ENCODE measurements around the gene B3GNT9.

DNA sequence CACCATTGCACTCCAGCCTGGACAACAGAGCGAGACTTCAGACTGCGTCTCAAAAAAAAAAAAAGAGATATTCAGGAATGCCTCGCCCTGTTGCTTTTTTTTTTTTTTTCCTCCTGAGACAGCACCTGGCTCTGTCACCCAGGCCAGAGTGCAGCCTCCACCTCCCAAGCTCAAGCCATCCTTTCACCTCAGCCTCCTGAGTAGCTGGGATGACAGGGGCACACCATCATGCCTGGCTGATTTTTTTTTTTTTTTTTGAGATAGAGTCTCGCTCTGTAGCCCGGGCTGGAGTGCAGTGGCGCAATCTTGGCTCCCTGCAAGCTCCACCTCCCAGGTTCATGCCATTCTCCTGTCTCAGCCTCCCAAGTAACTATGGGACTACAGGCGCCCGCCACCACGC, 33.1 kb downstream of the B3GNT9 start:
- TF ChIP-seq EP300 (IDR thresholded peaks at IDR 0.05; ENCODE audit: borderline replicate concordance), result no peak
- TF ChIP-seq, protein P1, sequence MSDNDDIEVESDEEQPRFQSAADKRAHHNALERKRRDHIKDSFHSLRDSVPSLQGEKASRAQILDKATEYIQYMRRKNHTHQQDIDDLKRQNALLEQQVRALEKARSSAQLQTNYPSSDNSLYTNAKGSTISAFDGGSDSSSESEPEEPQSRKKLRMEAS (IDR thresholded peaks at IDR 0.05), result no peak
- TF ChIP-seq, protein P2, sequence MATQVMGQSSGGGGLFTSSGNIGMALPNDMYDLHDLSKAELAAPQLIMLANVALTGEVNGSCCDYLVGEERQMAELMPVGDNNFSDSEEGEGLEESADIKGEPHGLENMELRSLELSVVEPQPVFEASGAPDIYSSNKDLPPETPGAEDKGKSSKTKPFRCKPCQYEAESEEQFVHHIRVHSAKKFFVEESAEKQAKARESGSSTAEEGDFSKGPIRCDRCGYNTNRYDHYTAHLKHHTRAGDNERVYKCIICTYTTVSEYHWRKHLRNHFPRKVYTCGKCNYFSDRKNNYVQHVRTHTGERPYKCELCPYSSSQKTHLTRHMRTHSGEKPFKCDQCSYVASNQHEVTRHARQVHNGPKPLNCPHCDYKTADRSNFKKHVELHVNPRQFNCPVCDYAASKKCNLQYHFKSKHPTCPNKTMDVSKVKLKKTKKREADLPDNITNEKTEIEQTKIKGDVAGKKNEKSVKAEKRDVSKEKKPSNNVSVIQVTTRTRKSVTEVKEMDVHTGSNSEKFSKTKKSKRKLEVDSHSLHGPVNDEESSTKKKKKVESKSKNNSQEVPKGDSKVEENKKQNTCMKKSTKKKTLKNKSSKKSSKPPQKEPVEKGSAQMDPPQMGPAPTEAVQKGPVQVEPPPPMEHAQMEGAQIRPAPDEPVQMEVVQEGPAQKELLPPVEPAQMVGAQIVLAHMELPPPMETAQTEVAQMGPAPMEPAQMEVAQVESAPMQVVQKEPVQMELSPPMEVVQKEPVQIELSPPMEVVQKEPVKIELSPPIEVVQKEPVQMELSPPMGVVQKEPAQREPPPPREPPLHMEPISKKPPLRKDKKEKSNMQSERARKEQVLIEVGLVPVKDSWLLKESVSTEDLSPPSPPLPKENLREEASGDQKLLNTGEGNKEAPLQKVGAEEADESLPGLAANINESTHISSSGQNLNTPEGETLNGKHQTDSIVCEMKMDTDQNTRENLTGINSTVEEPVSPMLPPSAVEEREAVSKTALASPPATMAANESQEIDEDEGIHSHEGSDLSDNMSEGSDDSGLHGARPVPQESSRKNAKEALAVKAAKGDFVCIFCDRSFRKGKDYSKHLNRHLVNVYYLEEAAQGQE (IDR thresholded peaks at IDR 0.05; ENCODE audit: low read depth), result no peak
- TF ChIP-seq NFIC (IDR thresholded peaks at IDR 0.05), result no peak
- TF ChIP-seq, protein P3, sequence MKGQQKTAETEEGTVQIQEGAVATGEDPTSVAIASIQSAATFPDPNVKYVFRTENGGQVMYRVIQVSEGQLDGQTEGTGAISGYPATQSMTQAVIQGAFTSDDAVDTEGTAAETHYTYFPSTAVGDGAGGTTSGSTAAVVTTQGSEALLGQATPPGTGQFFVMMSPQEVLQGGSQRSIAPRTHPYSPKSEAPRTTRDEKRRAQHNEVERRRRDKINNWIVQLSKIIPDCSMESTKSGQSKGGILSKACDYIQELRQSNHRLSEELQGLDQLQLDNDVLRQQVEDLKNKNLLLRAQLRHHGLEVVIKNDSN (IDR thresholded peaks at IDR 0.05), result no peak
- TF ChIP-seq FOXM1 (IDR thresholded peaks at IDR 0.05; ENCODE audit: borderline replicate concordance, low read depth), result no peak
- no peak for TF ChIP-seq TAF1 (IDR thresholded peaks at IDR 0.05; ENCODE audit: low read depth)
- TF ChIP-seq YY1 (IDR thresholded peaks at IDR 0.05; ENCODE audit: low read depth), result no peak
- no peak for TF ChIP-seq CEBPB (IDR thresholded peaks at IDR 0.05)
- no peak for TF ChIP-seq RAD21 (IDR thresholded peaks at IDR 0.05; ENCODE audit: low read depth)
- no peak for TF ChIP-seq EGR1 (IDR thresholded peaks at IDR 0.05)
- TF ChIP-seq CREB1 (IDR thresholded peaks at IDR 0.05; ENCODE audit: low read depth), result no peak
- TF ChIP-seq ZBTB7A (IDR thresholded peaks at IDR 0.05; ENCODE audit: low read depth), result no peak
- no peak for TF ChIP-seq TEAD4 (IDR thresholded peaks at IDR 0.05)
